Suppressor macrophage (primary cell): ENCODE data around the gene SBF2.
"Not testable (repeated sequence)": the region's sequence is repeated elsewhere in the genome, so short reads cannot be mapped to it uniquely, and the experiment has no call there.

ENCODE experiments used
- DNase-seq, 4 experiments: peaks; one replicate each; pipeline ENCODE4 v3.0.0-alpha.2; 2020 to 2022

The SBF2 gene

GRCh38 chr11:9947231-9947864 is 346.7 kb downstream of the SBF2 start:
- DNase-seq, result no peak

GRCh38 chr11:9945680-9946079 is 348.3 kb downstream of the SBF2 start:
- DNase-seq, result not testable (repeated sequence)

- DNase-seq, result peak in 2 of 4 experiments; percentile 12 to 24
Observed at GRCh38 chr11:9943386-9944110, 350.5 kb downstream of the SBF2 start.

- no peak for DNase-seq
Observed at GRCh38 chr11:9941991-9942390, 352.0 kb downstream of the SBF2 start.

GRCh38 chr11:9939150-9939549 is 354.9 kb downstream of the SBF2 start:
- DNase-seq, result not testable (repeated sequence)

- no peak for DNase-seq
Observed at GRCh38 chr11:9936754-9937153, 357.3 kb downstream of the SBF2 start.

- DNase-seq, result not testable (repeated sequence)
Observed at GRCh38 chr11:9932843-9933242, 361.2 kb downstream of the SBF2 start.

GRCh38 chr11:9930562-9931331 is 363.3 kb downstream of the SBF2 start:
- not testable (repeated sequence) for DNase-seq

GRCh38 chr11:9927670-9928069 is 366.3 kb downstream of the SBF2 start:
- no peak for DNase-seq

GRCh38 chr11:9923280-9923679 is 370.7 kb downstream of the SBF2 start:
- no peak for DNase-seq

- DNase-seq, result peak in 3 of 4 experiments; percentile 23 to 38 (median 26)
Observed at GRCh38 chr11:9922806-9923205, 371.2 kb downstream of the SBF2 start.

GRCh38 chr11:9916480-9916879 is 377.5 kb downstream of the SBF2 start:
- DNase-seq, result no peak

GRCh38 chr11:9914064-9914463 is 380.0 kb downstream of the SBF2 start:
- DNase-seq, result no peak

- no peak for DNase-seq
Observed at GRCh38 chr11:9905960-9906791, 387.8 kb downstream of the SBF2 start.

GRCh38 chr11:9905501-9905951 is 388.5 kb downstream of the SBF2 start:
- no peak for DNase-seq

- no peak for DNase-seq
Observed at GRCh38 chr11:9903579-9903978, 390.4 kb downstream of the SBF2 start.

GRCh38 chr11:9901943-9902342 is 392.1 kb downstream of the SBF2 start:
- DNase-seq, result no peak

GRCh38 chr11:9900253-9900652 is 393.8 kb downstream of the SBF2 start:
- DNase-seq, result peak; percentile 26 to 67 (median 33)

- DNase-seq, result peak; percentile 5 to 56 (median 34)
Observed at GRCh38 chr11:9899676-9900075, 394.3 kb downstream of the SBF2 start.

- DNase-seq, result no peak
Observed at GRCh38 chr11:9896902-9897301, 397.1 kb downstream of the SBF2 start.

- no peak for DNase-seq
Observed at GRCh38 chr11:9895006-9895405, 399.0 kb downstream of the SBF2 start.

GRCh38 chr11:9893474-9893873 is 400.5 kb downstream of the SBF2 start:
- no peak for DNase-seq
